HepG2 (cell line): Measurements from ENCODE around the gene TPST2. TPM values are rescaled to one million over a fixed set of nuclear protein-coding genes. Genes with fewer than 3 reads are reported as not detected.

ENCODE experiments used
- ATAC-seq: fragments of 200-7000 bp; cut with Tn5 transposase; 3 replicates; pipeline ENCODE4 v1.9.1; 2020; ENCODE audit warnings: mild to moderate bottlenecking, moderate library complexity
- BruUV-seq: library from RNA; stranded (reverse); fragments of 400-500 nt; replicated peaks from 2 replicates; lab custom pipeline; 2021; lab: Mats Ljungman, UMichigan
- CTCF ChIA-PET: fragments of 300-600 bp; formaldehyde crosslinking; extraction: SDS; loops from one replicate; lab custom pipeline; 2021; ENCODE audit warnings: low total read pairs, inconsistent platforms, low intra/inter-chr PET ratio; lab: Yijun Ruan, JAX
- POLR2A ChIA-PET: fragments of 350-600 bp; sonication (Branson Sonifier 250); formaldehyde crosslinking; loops from one replicate; lab custom pipeline; 2020; ENCODE audit warnings: antibody characterized with exemption, inconsistent platforms; lab: Yijun Ruan, JAX
- DNase-seq: peaks from one replicate; pipeline ENCODE4 v3.0.0-alpha.2; 2015; ENCODE audit warnings: low spot score
- FAIRE-seq: peaks from 3 replicates; lab custom pipeline; 2011; peaks lifted over from hg19 to GRCh38; lab: Jason Lieb, UNC
- H2AFZ ChIP-seq: one replicate; pipeline ENCODE4 v1.6.1; 2011; ENCODE audit warnings: low read length, inconsistent platforms
- H3K27ac ChIP-seq: fragments of 300-600 bp; 3 replicates; pipeline ENCODE4 v1.8.0; 2011; ENCODE audit warnings: mixed run types, mild to moderate bottlenecking, mixed read lengths, low read length, inconsistent platforms; ENCODE audit not compliant: insufficient read depth; ENCODE audit errors: extremely low read length
- H3K27me3 ChIP-seq, 2 experiments: fragments of 200-600 bp in 1 of 2; 2 replicates in 1 of 2; 3 replicates in 1 of 2; pipeline versions ENCODE4 v1.6.0 to v1.8.0; 2011; ENCODE audit warnings: low read length in 2 of 2, mild to moderate bottlenecking in 2 of 2, moderate library complexity in 2 of 2, inconsistent platforms in 1 of 2; ENCODE audit not compliant: insufficient read depth in 2 of 2, control insufficient read depth in 1 of 2
- H3K36me3 ChIP-seq, 2 experiments: fragments of 200-600 bp in 1 of 2; replicated peaks in 1 of 2; 2 replicates in 1 of 2; 3 replicates in 1 of 2; pipeline versions ENCODE4 v1.5.1 to v1.8.0; 2011; ENCODE audit warnings: low read length in 2 of 2, inconsistent platforms in 1 of 2; ENCODE audit not compliant: insufficient read depth in 2 of 2, control insufficient read depth in 1 of 2
- H3K4me1 ChIP-seq: 2 replicates; pipeline ENCODE4 v1.5.1; 2012; ENCODE audit warnings: low read length, inconsistent platforms; ENCODE audit not compliant: insufficient read depth
- H3K4me2 ChIP-seq: 2 replicates; pipeline ENCODE4 v1.6.0; 2011; ENCODE audit warnings: low read depth, low read length, inconsistent platforms
- H3K4me3 ChIP-seq, 3 experiments: fragments of 200-600 bp in 1 of 3; sonication (generic), shearing (Covaris generic) in 1 of 3; replicated peaks in 1 of 3; 2 replicates each; pipeline ENCODE4 v1.5.1; 2011 to 2016; ENCODE audit warnings: low read length in 3 of 3, inconsistent platforms in 2 of 3, low read depth in 2 of 3, mild to moderate bottlenecking in 2 of 3, control low read depth in 1 of 3, mixed read lengths in 1 of 3; ENCODE audit not compliant: insufficient read depth in 1 of 3
- H3K79me2 ChIP-seq: one replicate; pipeline ENCODE4 v1.6.1; 2011; ENCODE audit warnings: low read length, inconsistent platforms; ENCODE audit not compliant: insufficient read depth
- H3K9ac ChIP-seq: 2 replicates; pipeline ENCODE4 v1.6.0; 2011; ENCODE audit warnings: mild to moderate bottlenecking, low read depth, low read length, inconsistent platforms; ENCODE audit not compliant: insufficient read depth
- H3K9me3 ChIP-seq: 2 replicates; pipeline ENCODE4 v1.5.1; 2012; ENCODE audit warnings: mild to moderate bottlenecking, low read length
- H4K20me1 ChIP-seq: 2 replicates; pipeline ENCODE4 v1.6.0; 2011; ENCODE audit warnings: inconsistent platforms, mild to moderate bottlenecking, low read length, moderate library complexity; ENCODE audit not compliant: insufficient read depth
- ATF7 ChIP-seq, 2 experiments: fragments of 450-650 bp in 1 of 2; sonication (generic) in 1 of 2; formaldehyde crosslinking in 1 of 2; IDR thresholded peaks; 2 replicates each; pipeline versions ENCODE4 v1.4.0 to v1.6.1; 2016 to 2020; ENCODE audit warnings: antibody characterized with exemption in 1 of 2, mild to moderate bottlenecking in 1 of 2, missing genetic modification reagents in 1 of 2
- CHD4 ChIP-seq: fragments of 200-600 bp; sonication (generic); IDR thresholded peaks from 2 replicates; pipeline ENCODE4 v1.7.0; 2017; ENCODE audit warnings: mild to moderate bottlenecking, low read length, borderline replicate concordance
- ERF ChIP-seq: IDR thresholded peaks from 2 replicates; pipeline ENCODE4 v1.6.1; 2018; ENCODE audit warnings: missing biosample characterization, missing genetic modification reagents
- FLYWCH1 ChIP-seq: sonication (generic); formaldehyde crosslinking; IDR thresholded peaks from 2 replicates; pipeline ENCODE4 v1.8.1; 2023; ENCODE audit warnings: mild to moderate bottlenecking, missing genetic modification reagents
- HDAC1 ChIP-seq: sonication (generic); formaldehyde crosslinking; IDR thresholded peaks from 2 replicates; pipeline ENCODE4 v1.5.1; 2020; ENCODE audit warnings: mild to moderate bottlenecking, missing genetic modification reagents
- RBM22 ChIP-seq: fragments of 200-400 bp; formaldehyde crosslinking; optimal IDR thresholded peaks from 2 replicates; pipeline ENCODE3; 2017; ENCODE audit warnings: mild to moderate bottlenecking, low read length, moderate library complexity
- ZNF331 ChIP-seq: sonication (generic); formaldehyde crosslinking; IDR thresholded peaks from 2 replicates; pipeline ENCODE4 v1.4.0; 2020; ENCODE audit warnings: missing genetic modification reagents
- ZNF34 ChIP-seq: sonication (generic); formaldehyde crosslinking; IDR thresholded peaks from 2 replicates; pipeline ENCODE4 v1.4.0; 2020; ENCODE audit warnings: mild to moderate bottlenecking, missing genetic modification reagents, borderline replicate concordance
- ZNF383 ChIP-seq: sonication (generic); formaldehyde crosslinking; IDR thresholded peaks from 2 replicates; pipeline ENCODE4 v1.4.0; 2020; ENCODE audit warnings: missing genetic modification reagents, mild to moderate bottlenecking, borderline replicate concordance
- ZNF629 ChIP-seq: sonication (generic); formaldehyde crosslinking; conservative IDR thresholded peaks from 2 replicates; pipeline ENCODE4 v1.5.0; 2020; ENCODE audit warnings: missing genetic modification reagents
- ZNF720 ChIP-seq: sonication (generic); formaldehyde crosslinking; IDR thresholded peaks from 2 replicates; pipeline ENCODE4 v1.4.0; 2020; ENCODE audit warnings: missing genetic modification reagents
- WGBS: methylation state at CpG from one replicate; pipeline ENCODE4 v1.1.6; 2017; ENCODE audit warnings: low lambda C conversion rate; 5-methylcytosine and 5-hydroxymethylcytosine counted together
- in situ Hi-C: cut with HindIII; loops from 2 replicates; pipeline ENCODE4 v1.10.0; 2017; ENCODE audit warnings: low pct_unique_long_range_greater_than_20kb; ENCODE audit not compliant: extremely low pct_ligation_motif_present
- intact Hi-C: fragments of 100-400 bp; cut with micrococcal nuclease; formaldehyde crosslinking; loops from one replicate; pipeline ENCODE4 v1.10.0; 2022; ENCODE audit not compliant: unreplicated experiment
- polyA plus RNA-seq, 8 experiments: library from polyadenylated mRNA; depleted of rRNA in 3 of 8; stranded (reverse) in 7 of 8; unstranded in 1 of 8; fragments of >200 nt; fragmentation: Illumina TruSeq in 4 of 8; extraction: Trizol in 4 of 8; gene quantifications; 2 replicates each; pipeline versions ENCODE4 v1.2.1 to v1.2.3, GENCODE V29; 2011 to 2016; ENCODE audit warnings: low read depth in 4 of 8, missing spikeins in 1 of 8, mixed read lengths in 1 of 8; ENCODE audit not compliant: insufficient read depth in 1 of 8
- total RNA-seq, 5 experiments: library from RNA; depleted of rRNA; stranded (reverse); fragments of >200 nt; fragmentation: Illumina TruSeq; extraction: Trizol; gene quantifications; 2 replicates each; pipeline ENCODE4 v1.2.3, GENCODE V29; 2016; ENCODE audit warnings: low read depth in 1 of 5
- TF ChIP-seq, protein P1 (sequence below): sonication (generic); formaldehyde crosslinking; IDR thresholded peaks from 2 replicates; pipeline ENCODE4 v1.4.0; 2020; ENCODE audit warnings: missing genetic modification reagents, borderline replicate concordance

The TPST2 gene
- total and polyA plus RNA-seq, 2 of the 13 experiments (the other 11 are each of a cell fraction or from before 2014, with no cell fraction given), result 15.2 to 23.8 TPM

DNA sequence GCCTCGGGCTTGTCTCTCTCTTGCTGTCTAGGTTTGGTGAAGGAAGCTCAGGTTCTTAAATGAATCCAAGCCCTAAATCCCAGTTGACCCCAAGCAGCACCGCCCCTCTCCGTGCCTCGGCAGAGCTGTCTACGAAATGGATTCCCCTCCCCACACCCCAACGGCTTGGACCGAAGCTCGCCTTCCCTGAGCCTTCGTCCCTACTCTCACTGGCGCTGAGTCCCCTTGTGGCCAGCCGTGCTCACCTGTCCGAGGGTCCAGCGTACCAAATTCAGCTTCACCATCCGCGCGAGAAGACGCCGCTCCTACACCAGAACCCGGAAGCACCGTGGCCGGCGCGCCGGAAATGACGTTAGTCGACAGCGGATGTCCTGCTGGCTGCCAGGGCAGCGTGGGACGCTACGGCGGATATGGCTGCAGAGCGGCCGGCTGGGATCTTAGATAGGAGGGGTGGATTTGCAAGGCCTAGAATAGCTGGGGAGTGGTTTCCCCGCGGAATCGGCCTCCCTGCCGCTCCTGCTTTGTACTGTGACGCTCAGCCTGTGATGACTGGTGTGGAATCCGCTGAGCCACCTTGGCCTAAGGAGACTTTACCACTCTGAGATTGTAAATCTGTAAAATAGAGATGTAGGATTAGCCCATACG, 77.7 kb downstream of the TPST2 start, which contains the start of gene TFIP11 (continued):
- TF ChIP-seq ATF7 (IDR thresholded peaks at IDR 0.05) (no peak), ATF7 (CRISPR knock-in tag; IDR thresholded peaks at IDR 0.05) (no peak; the same call in 1 of the 2 replicates), RBM22 (peak; percentile 86), HDAC1 (CRISPR knock-in tag) (peak; percentile 99), ZNF331 (CRISPR knock-in tag) (peak; percentile 82)
- TF ChIP-seq, all 625 proteins: peak for 248

DNA sequence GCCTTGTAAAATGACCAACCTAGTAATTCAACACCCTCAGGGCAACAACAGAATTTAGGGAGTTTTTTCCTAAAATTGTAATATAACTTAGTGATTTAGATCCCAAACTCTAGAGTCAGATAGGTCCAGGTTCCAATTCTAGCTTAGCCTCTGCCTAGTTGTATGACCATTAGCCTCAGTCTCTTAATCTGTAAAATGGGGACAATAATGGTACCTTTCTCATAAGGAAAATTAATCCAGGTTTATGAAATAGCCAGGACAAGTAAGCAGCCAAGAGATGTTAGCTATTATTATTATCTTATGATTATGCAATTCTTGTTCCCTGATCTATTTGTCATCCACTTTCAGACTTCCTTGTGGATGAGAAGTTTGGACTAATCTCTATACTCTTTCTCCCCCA, 81.8 kb downstream of the TPST2 start:
- in situ Hi-C loops, result no loop called here
- intact Hi-C loops, result no loop called here
- DNase-seq, result no peak
- Histone ChIP-seq H3K27me3 (no peaks in the 10 kb centered on the region; a peak in 1 of 5 replicates), H4K20me1 (no peaks in the 10 kb centered on the region), H2AFZ (no peak overlapping the region), H3K79me2 (peaks cover 17% of the 10 kb centered on the region), H3K27ac (no peak overlapping the region), H3K4me3 (no peak overlapping the region), H3K36me3 (peaks cover 22 to 50% of the 10 kb centered on the region in 2 experiments), H3K4me2 (no peak overlapping the region), H3K9me3 (no peaks in the 10 kb centered on the region), H3K4me1 (peaks cover 9% of the 10 kb centered on the region), H3K9ac (no peak overlapping the region)
- no TSS peak for BruUV-seq
- ChIA-PET POLR2A (interaction anchor here (0.8 to 2.1 kb wide), 2 partner anchors 11 to 24 kb away, joined by 3 to 5 read pairs; partner anchors contain the start of genes HPS4 and SRRD), CTCF (no interaction called here)
- no peak for ATAC-seq
- TF ChIP-seq ZNF629 (CRISPR knock-in tag) (peak; percentile 63), ERF (CRISPR knock-in tag) (no peak)
- no peak for FAIRE-seq

DNA sequence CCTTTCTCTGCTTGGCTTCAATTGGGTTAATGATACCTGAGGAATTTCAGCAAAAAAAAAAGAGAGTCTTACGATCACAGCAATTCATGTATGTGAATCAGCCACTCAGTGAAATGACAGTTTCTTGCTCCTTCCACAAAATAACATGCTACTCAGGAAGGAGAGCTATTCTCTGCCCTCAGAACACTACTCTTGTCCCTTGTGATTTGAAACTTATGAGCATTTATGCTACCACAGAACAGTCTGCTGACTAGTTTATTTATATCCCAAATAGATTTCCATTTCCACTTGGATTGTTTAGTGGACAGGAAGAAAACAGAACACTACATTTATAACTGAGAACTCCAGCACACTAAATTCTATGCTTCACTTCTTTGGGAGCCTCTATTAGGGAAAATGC, 86.2 kb downstream of the TPST2 start:
- Histone ChIP-seq H3K79me2 (no peaks in the 10 kb centered on the region), H3K9me3 (no peaks in the 10 kb centered on the region), H3K4me2 (no peak overlapping the region), H4K20me1 (no peaks in the 10 kb centered on the region), H3K9ac (no peak overlapping the region), H3K4me1 (no peaks in the 10 kb centered on the region), H3K27me3 (no peaks in the 10 kb centered on the region), H2AFZ (no peak overlapping the region), H3K36me3 (peaks cover 28 to 77% of the 10 kb centered on the region in 2 experiments), H3K4me3 (no peak overlapping the region), H3K27ac (no peak overlapping the region)
- ATAC-seq (no peak), DNase-seq (no peak), FAIRE-seq (no peak)
- intact Hi-C loops (no loop called here), in situ Hi-C loops (no loop called here)
- ChIA-PET CTCF (no interaction called here), POLR2A (no interaction called here)
- no TSS peak for BruUV-seq
- 100% methylated on average over 1 of the region's 1 CpG for WGBS
- TF ChIP-seq ZNF34, result no peak
- no peak for TF ChIP-seq ZNF383 (CRISPR knock-in tag)
- TF ChIP-seq FLYWCH1 (CRISPR knock-in tag), result no peak
- TF ChIP-seq, protein P1, sequence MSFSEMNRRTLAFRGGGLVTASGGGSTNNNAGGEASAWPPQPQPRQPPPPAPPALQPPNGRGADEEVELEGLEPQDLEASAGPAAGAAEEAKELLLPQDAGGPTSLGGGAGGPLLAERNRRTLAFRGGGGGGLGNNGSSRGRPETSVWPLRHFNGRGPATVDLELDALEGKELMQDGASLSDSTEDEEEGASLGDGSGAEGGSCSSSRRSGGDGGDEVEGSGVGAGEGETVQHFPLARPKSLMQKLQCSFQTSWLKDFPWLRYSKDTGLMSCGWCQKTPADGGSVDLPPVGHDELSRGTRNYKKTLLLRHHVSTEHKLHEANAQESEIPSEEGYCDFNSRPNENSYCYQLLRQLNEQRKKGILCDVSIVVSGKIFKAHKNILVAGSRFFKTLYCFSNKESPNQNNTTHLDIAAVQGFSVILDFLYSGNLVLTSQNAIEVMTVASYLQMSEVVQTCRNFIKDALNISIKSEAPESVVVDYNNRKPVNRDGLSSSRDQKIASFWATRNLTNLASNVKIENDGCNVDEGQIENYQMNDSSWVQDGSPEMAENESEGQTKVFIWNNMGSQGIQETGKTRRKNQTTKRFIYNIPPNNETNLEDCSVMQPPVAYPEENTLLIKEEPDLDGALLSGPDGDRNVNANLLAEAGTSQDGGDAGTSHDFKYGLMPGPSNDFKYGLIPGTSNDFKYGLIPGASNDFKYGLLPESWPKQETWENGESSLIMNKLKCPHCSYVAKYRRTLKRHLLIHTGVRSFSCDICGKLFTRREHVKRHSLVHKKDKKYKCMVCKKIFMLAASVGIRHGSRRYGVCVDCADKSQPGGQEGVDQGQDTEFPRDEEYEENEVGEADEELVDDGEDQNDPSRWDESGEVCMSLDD (CRISPR knock-in tag), result no peak
- TF ChIP-seq ZNF720 (CRISPR knock-in tag), result no peak
- no peak for TF ChIP-seq CHD4
